GM10847 (cell line): Measurements from ENCODE around the gene VAV2.

Experiments used
- POLR2A ChIP-seq: IDR thresholded peaks from 2 replicates; pipeline ENCODE4 v1.6.1; 2011; ENCODE audit not compliant: insufficient read length; ENCODE audit errors: extremely low read depth

The VAV2 gene

GRCh38 chr9:134011401-134011800 lies 19.3 kb upstream of the VAV2 start:
- TF ChIP-seq POLR2A, result no peak

GRCh38 chr9:134010310-134011173 lies 18.4 kb upstream of the VAV2 start:
- no peak for TF ChIP-seq POLR2A

- no peak for TF ChIP-seq POLR2A
Measured at GRCh38 chr9:134007571-134007970, 15.4 kb upstream of the VAV2 start.

- TF ChIP-seq POLR2A, result no peak
Measured at GRCh38 chr9:134007150-134007549, 15.0 kb upstream of the VAV2 start.

- no peak for TF ChIP-seq POLR2A
Measured at GRCh38 chr9:134005381-134005780, 13.3 kb upstream of the VAV2 start.

GRCh38 chr9:134004881-134005280 lies 12.8 kb upstream of the VAV2 start:
- TF ChIP-seq POLR2A, result no peak

GRCh38 chr9:134004131-134004873 lies 12.2 kb upstream of the VAV2 start:
- no peak for TF ChIP-seq POLR2A

GRCh38 chr9:134003237-134003636 lies 11.1 kb upstream of the VAV2 start:
- no peak for TF ChIP-seq POLR2A

- TF ChIP-seq POLR2A, result no peak
Measured at GRCh38 chr9:134002796-134003195, 10.7 kb upstream of the VAV2 start.

GRCh38 chr9:133999851-134000265 lies 7.7 kb upstream of the VAV2 start:
- no peak for TF ChIP-seq POLR2A

- TF ChIP-seq POLR2A, result no peak
Measured at GRCh38 chr9:133998915-133999595, 6.9 kb upstream of the VAV2 start.

- TF ChIP-seq POLR2A, result no peak
Measured at GRCh38 chr9:133997584-133997983, 5.5 kb upstream of the VAV2 start.

GRCh38 chr9:133996531-133997520 lies 4.7 kb upstream of the VAV2 start:
- no peak for TF ChIP-seq POLR2A
